H1 (cell line): Measurements from ENCODE around the gene OR52E2. TPM values are rescaled to one million over a fixed set of nuclear protein-coding genes. Genes with fewer than 3 reads are reported as not detected.

Source experiments
- GABPA ChIP-seq: IDR thresholded peaks from 2 replicates; pipeline ENCODE4 v1.6.1; 2011; ENCODE audit warnings: mild to moderate bottlenecking, low read length, moderate library complexity, borderline replicate concordance; ENCODE audit not compliant: insufficient read depth
- KDM1A ChIP-seq: fragments of 200-600, 300-600 bp; sonication (generic); IDR thresholded peaks from 2 replicates; pipeline ENCODE4 v1.7.1; 2016; ENCODE audit warnings: mild to moderate bottlenecking, low read length, borderline replicate concordance
- TAF1 ChIP-seq: IDR thresholded peaks from 2 replicates; pipeline ENCODE4 v1.6.1; 2011; ENCODE audit warnings: mild to moderate bottlenecking, low read depth, low read length
- ZNF274 ChIP-seq: IDR thresholded peaks from 2 replicates; pipeline ENCODE4 v1.7.0; 2012; ENCODE audit warnings: low read length, borderline replicate concordance; ENCODE audit errors: extremely low read depth
- polyA plus RNA-seq, 7 experiments: library from polyadenylated mRNA; depleted of rRNA in 3 of 7; stranded (reverse) in 5 of 7; unstranded in 2 of 7; fragments of >200 nt in 5 of 7; fragments of 200-250 nt in 2 of 7; gene quantifications; 1 replicate in 5 of 7; 2 replicates in 1 of 7; 4 replicates in 1 of 7; pipeline versions ENCODE4 v1.2.1 to v1.2.3, GENCODE V29; 2011 to 2013; ENCODE audit warnings: missing spikeins in 2 of 7, mixed read lengths in 2 of 7
- total RNA-seq: library from RNA; stranded (reverse); fragmentation: NEBNext Ultra II Directional; extraction: Animal tissue kit (Norgen Biotek cat#: 25700); gene quantifications from 2 replicates; pipeline ENCODE4 v1.2.1, GENCODE V29; 2021

Gene OR52E2
- total and polyA plus RNA-seq, 2 of the 8 experiments (the other 6 are each of a cell fraction or from before 2014, with no cell fraction given), result not detected

- no peak for TF ChIP-seq TAF1
- no peak for TF ChIP-seq GABPA
- TF ChIP-seq ZNF274, result no peak
- no peak for TF ChIP-seq KDM1A
Measured at GRCh38 chr11:5036669-5037068, 22.8 kb downstream of the OR52E2 start (continued).
